GM21367 (cell line): ENCODE data around the gene RAD18.

ENCODE experiments used
- ATAC-seq: cut with Tn5 transposase; IDR thresholded peaks from one replicate; pipeline ENCODE4 v1.9.1; 2021; ENCODE audit not compliant: unreplicated experiment

Gene RAD18

DNA sequence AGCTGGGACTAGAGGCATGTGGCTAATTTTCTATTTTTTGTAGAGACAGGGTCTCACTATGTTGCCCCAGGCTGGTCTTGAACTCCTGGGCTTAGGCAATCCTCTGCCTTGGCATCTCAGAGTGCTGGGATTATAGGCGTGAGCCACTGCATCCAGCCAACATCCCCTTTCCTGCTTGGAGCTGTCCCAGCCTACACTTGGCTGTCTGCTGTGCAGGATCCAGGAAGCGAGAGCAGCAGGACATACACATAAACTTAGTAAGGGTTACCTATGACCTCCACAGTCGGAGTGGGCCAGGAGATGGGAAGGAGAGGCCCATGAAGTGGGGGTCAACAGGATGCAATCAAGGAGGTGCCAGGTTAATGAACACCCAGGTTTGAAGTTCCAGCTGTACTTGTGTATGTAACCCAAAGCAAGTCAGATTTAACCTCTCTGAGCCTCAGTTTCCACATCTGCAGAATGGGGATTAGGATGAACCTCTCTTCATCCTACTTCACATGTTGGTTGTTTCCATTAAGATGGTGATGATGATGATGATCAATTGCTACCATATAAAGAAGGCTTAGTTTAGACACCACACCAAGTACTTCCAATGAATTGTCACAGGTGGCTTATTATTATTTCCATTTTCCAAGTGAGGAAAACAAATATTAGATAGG, 124.4 kb downstream of the RAD18 start:
- no peak for ATAC-seq

DNA sequence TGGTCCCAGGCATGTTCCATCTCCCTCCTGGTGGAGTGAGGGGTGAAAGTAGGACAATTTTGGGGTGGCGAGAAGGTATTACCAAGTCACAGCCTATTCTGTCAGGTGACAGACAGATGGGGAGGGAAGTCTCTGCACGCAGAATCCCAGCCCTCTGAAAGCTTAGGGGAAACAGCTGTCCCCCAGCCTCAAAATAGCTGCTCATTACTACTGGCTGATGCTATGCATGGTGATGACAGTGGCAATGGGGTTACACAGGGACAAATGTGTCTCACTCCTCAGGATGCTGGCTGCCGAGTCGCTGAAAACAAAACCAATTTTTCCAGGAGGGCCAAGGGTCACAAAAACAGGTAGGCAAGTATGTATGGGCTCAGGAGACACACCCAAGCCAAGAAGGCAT, 125.0 kb downstream of the RAD18 start:
- ATAC-seq = no peak

DNA sequence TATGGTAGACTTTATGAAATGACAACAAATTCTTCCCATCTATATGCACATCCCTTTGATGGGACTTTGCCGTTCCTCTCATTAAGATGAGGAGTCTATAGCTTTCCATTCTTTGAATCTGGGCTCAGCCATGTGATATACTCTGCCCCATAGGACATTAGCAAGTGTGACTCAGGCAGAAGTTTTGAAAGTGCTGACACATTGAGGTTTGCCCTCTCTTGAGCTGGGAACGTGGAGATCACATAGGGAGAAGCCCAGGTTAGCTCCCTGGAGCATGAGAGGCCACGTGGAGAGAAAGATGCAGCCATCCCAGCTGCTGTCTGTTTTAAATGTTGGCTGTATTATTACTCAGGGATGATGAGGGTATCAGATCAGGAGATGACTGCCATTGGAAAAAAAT, 126.1 kb downstream of the RAD18 start:
- ATAC-seq = no peak

DNA sequence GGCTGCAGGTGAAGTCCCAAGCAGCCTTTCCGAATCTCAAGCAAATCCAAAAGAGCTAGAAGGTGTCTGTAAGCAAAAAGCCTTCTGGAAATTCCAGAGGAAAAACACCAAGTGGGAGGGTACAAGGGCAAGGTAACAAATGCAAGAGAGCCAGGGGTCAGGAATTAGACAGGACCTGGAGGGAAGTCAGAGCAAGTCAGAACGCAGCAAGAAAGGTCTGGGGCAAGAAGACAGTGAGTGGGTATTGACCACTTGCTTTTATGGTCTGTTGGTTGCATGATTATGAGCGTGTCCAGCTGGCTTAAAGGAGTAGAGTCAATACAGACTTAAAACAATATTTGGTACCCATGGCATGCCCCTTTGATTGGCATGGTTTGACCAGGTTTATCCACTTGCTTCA, 127.2 kb downstream of the RAD18 start:
- no peak for ATAC-seq

DNA sequence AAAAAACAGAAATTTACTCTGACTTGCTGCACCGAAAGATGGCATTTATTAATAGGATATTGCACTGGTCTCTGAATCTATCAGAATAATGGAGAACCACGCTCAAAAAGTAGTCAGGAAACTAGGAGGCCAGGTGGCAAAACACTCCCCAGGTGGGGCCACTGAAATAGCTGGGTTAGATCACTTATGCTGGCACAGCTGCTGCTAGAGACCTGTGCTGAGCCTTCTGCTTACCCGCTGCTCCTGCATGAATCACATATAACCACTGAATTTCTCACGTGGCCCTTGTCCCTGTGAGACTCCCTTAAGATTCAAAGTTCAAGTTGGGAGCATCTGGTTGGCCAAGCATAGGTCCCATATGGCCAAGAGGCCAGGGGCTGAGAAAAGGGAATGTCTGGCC, 127.9 kb downstream of the RAD18 start:
- no peak for ATAC-seq

DNA sequence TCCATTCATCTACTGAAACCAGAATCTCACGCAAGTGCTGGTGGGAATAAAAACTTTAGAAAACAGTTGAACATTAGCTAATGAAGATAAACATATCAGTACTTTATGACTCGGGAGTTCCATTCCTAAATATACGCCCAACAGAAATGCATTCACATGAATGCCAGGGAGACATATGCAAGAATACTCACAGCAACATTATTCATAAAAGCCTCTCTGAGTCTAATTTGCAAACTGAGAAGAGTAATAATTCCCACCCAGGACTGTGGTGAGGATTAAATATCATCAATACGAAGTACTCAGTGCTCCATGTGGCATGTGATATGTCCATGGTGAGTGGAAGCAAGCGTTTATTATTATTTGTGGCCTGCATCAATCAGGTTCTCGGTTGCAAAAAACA, 128.3 kb downstream of the RAD18 start:
- ATAC-seq = no peak

DNA sequence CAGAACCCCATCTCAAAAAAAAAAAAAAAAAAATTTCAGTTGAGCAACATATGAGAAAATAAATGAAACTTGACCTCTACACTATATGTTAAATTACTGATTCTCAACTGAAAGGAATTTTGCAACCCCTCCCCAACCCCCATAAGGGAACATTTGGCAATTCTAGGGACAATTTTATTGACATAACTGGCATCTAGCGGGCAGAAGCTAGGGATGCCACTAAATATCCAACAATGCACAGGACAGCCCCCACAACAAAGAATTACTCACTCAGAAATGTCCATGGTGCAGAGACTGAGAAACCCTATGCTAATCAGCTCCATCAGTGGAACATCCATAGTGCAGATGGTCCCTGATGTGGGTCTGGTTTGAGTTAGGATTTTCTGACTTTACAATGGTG, 135.6 kb downstream of the RAD18 start:
- no peak for ATAC-seq
